H1 (cell line): ENCODE measurements around the gene COL19A1. TPM values are rescaled to one million over a fixed set of nuclear protein-coding genes. Genes with fewer than 3 reads are reported as not detected.

Experiments
- BACH1 ChIP-seq: IDR thresholded peaks from 2 replicates; pipeline ENCODE4 v1.6.1; 2012; ENCODE audit warnings: low read length, improper control_type of control experiment
- CBX8 ChIP-seq: fragments of 300-800, 300-1000 bp; sonication (generic); IDR thresholded peaks from 2 replicates; pipeline ENCODE4 v1.7.1; 2016; ENCODE audit warnings: low read depth, low read length, borderline replicate concordance
- KDM1A ChIP-seq: fragments of 200-600, 300-600 bp; sonication (generic); IDR thresholded peaks from 2 replicates; pipeline ENCODE4 v1.7.1; 2016; ENCODE audit warnings: mild to moderate bottlenecking, low read length, borderline replicate concordance
- SUZ12 ChIP-seq: fragments of 200-600 bp; sonication (generic); IDR thresholded peaks from 2 replicates; pipeline ENCODE4 v1.6.1; 2012; ENCODE audit warnings: mild to moderate bottlenecking, inconsistent platforms, low read length, moderate library complexity, mixed read lengths
- TAF7 ChIP-seq: optimal IDR thresholded peaks from 2 replicates; pipeline ENCODE3; 2011; ENCODE audit warnings: low read depth, mild to moderate bottlenecking, inconsistent platforms, low read length, moderate library complexity, borderline replicate concordance
- TBP ChIP-seq: IDR thresholded peaks from 2 replicates; pipeline ENCODE4 v1.6.1; 2011; ENCODE audit warnings: low read depth, low read length, improper control_type of control experiment
- polyA plus RNA-seq, 7 experiments: library from polyadenylated mRNA; depleted of rRNA in 3 of 7; stranded (reverse) in 5 of 7; unstranded in 2 of 7; fragments of >200 nt in 5 of 7; fragments of 200-250 nt in 2 of 7; gene quantifications; 1 replicate in 5 of 7; 2 replicates in 1 of 7; 4 replicates in 1 of 7; pipeline versions ENCODE4 v1.2.1 to v1.2.3, GENCODE V29; 2011 to 2013; ENCODE audit warnings: missing spikeins in 2 of 7, mixed read lengths in 2 of 7
- total RNA-seq: library from RNA; stranded (reverse); fragmentation: NEBNext Ultra II Directional; extraction: Animal tissue kit (Norgen Biotek cat#: 25700); gene quantifications from 2 replicates; pipeline ENCODE4 v1.2.1, GENCODE V29; 2021
- TF ChIP-seq, protein P1 (sequence below): fragments of 300-600 bp; sonication (generic); IDR thresholded peaks from 2 replicates; pipeline ENCODE4 v1.7.1; 2012; ENCODE audit warnings: low read length, moderate library complexity, mild to moderate bottlenecking, inconsistent platforms; ENCODE audit not compliant: insufficient replicate concordance
- TF ChIP-seq, protein P2 (sequence below): IDR thresholded peaks from 2 replicates; pipeline ENCODE4 v1.6.1; 2012; ENCODE audit warnings: inconsistent platforms

Gene COL19A1
- total and polyA plus RNA-seq, 2 of the 8 experiments (the other 6 are each of a cell fraction or from before 2014, with no cell fraction given): not detected

DNA sequence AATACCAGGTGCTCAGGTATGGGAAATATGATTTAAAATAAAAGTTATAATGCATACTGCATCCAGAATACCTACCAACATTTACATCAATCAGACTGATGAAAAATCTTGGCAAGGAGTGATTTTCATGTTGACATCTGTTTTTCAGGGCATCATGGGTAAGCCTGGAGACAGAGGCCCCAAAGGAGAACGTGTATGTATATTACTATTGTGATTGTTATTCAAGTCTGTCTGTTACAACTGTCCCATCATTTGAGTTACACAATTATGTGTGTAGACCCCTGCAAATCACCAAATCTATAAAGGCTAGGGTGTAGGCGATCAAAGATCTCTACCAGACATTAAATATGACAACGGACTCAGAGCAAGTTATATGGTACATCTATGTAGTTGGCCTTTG lies 318.4 kb downstream of the COL19A1 start (continued):
- TF ChIP-seq, protein P1, sequence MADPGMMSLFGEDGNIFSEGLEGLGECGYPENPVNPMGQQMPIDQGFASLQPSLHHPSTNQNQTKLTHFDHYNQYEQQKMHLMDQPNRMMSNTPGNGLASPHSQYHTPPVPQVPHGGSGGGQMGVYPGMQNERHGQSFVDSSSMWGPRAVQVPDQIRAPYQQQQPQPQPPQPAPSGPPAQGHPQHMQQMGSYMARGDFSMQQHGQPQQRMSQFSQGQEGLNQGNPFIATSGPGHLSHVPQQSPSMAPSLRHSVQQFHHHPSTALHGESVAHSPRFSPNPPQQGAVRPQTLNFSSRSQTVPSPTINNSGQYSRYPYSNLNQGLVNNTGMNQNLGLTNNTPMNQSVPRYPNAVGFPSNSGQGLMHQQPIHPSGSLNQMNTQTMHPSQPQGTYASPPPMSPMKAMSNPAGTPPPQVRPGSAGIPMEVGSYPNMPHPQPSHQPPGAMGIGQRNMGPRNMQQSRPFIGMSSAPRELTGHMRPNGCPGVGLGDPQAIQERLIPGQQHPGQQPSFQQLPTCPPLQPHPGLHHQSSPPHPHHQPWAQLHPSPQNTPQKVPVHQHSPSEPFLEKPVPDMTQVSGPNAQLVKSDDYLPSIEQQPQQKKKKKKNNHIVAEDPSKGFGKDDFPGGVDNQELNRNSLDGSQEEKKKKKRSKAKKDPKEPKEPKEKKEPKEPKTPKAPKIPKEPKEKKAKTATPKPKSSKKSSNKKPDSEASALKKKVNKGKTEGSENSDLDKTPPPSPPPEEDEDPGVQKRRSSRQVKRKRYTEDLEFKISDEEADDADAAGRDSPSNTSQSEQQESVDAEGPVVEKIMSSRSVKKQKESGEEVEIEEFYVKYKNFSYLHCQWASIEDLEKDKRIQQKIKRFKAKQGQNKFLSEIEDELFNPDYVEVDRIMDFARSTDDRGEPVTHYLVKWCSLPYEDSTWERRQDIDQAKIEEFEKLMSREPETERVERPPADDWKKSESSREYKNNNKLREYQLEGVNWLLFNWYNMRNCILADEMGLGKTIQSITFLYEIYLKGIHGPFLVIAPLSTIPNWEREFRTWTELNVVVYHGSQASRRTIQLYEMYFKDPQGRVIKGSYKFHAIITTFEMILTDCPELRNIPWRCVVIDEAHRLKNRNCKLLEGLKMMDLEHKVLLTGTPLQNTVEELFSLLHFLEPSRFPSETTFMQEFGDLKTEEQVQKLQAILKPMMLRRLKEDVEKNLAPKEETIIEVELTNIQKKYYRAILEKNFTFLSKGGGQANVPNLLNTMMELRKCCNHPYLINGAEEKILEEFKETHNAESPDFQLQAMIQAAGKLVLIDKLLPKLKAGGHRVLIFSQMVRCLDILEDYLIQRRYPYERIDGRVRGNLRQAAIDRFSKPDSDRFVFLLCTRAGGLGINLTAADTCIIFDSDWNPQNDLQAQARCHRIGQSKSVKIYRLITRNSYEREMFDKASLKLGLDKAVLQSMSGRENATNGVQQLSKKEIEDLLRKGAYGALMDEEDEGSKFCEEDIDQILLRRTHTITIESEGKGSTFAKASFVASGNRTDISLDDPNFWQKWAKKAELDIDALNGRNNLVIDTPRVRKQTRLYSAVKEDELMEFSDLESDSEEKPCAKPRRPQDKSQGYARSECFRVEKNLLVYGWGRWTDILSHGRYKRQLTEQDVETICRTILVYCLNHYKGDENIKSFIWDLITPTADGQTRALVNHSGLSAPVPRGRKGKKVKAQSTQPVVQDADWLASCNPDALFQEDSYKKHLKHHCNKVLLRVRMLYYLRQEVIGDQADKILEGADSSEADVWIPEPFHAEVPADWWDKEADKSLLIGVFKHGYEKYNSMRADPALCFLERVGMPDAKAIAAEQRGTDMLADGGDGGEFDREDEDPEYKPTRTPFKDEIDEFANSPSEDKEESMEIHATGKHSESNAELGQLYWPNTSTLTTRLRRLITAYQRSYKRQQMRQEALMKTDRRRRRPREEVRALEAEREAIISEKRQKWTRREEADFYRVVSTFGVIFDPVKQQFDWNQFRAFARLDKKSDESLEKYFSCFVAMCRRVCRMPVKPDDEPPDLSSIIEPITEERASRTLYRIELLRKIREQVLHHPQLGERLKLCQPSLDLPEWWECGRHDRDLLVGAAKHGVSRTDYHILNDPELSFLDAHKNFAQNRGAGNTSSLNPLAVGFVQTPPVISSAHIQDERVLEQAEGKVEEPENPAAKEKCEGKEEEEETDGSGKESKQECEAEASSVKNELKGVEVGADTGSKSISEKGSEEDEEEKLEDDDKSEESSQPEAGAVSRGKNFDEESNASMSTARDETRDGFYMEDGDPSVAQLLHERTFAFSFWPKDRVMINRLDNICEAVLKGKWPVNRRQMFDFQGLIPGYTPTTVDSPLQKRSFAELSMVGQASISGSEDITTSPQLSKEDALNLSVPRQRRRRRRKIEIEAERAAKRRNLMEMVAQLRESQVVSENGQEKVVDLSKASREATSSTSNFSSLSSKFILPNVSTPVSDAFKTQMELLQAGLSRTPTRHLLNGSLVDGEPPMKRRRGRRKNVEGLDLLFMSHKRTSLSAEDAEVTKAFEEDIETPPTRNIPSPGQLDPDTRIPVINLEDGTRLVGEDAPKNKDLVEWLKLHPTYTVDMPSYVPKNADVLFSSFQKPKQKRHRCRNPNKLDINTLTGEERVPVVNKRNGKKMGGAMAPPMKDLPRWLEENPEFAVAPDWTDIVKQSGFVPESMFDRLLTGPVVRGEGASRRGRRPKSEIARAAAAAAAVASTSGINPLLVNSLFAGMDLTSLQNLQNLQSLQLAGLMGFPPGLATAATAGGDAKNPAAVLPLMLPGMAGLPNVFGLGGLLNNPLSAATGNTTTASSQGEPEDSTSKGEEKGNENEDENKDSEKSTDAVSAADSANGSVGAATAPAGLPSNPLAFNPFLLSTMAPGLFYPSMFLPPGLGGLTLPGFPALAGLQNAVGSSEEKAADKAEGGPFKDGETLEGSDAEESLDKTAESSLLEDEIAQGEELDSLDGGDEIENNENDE: no peak
- TF ChIP-seq SUZ12 (no peak), CBX8 (no peak), TAF7 (no peak), BACH1 (no peak), KDM1A (no peak), TBP (no peak)
- TF ChIP-seq, protein P2, sequence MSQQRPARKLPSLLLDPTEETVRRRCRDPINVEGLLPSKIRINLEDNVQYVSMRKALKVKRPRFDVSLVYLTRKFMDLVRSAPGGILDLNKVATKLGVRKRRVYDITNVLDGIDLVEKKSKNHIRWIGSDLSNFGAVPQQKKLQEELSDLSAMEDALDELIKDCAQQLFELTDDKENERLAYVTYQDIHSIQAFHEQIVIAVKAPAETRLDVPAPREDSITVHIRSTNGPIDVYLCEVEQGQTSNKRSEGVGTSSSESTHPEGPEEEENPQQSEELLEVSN: no peak
